ENCODE results near the gene UTP4.

UTP4 gene

GRCh38 chr16:69195369-69196029 lies 63.0 kb downstream of the UTP4 start:
- H3K4me1 Mint-ChIP-seq = peaks cover 18% of the 10 kb centered on the region
- H3K36me3 Mint-ChIP-seq = no peaks in the 10 kb centered on the region
- ATAC-seq = no peak
- no peaks in the 10 kb centered on the region for H3K27me3 Mint-ChIP-seq
- no peak overlapping the region for H3K4me3 Mint-ChIP-seq
- H3K9me3 Mint-ChIP-seq = no peaks in the 10 kb centered on the region
- H3K27ac Mint-ChIP-seq = no peak overlapping the region

GRCh38 chr16:69197573-69197972 lies 65.1 kb downstream of the UTP4 start:
- Mint-ChIP-seq H3K9me3 (no peaks in the 10 kb centered on the region), H3K27ac (no peak overlapping the region), H3K27me3 (no peaks in the 10 kb centered on the region), H3K4me3 (no peak overlapping the region), H3K36me3 (no peaks in the 10 kb centered on the region), H3K4me1 (peaks cover 5% of the 10 kb centered on the region)
- no peak for ATAC-seq

GRCh38 chr16:69199382-69199781 lies 66.9 kb downstream of the UTP4 start:
- no peak overlapping the region for H3K27ac Mint-ChIP-seq
- no peaks in the 10 kb centered on the region for H3K9me3 Mint-ChIP-seq
- no peak overlapping the region for H3K4me3 Mint-ChIP-seq
- ATAC-seq = no peak
- H3K27me3 Mint-ChIP-seq = no peaks in the 10 kb centered on the region
- H3K36me3 Mint-ChIP-seq = no peaks in the 10 kb centered on the region
- H3K4me1 Mint-ChIP-seq = peaks cover 11% of the 10 kb centered on the region

GRCh38 chr16:69201291-69201690 lies 68.8 kb downstream of the UTP4 start:
- peaks cover 25% of the 10 kb centered on the region for H3K4me1 Mint-ChIP-seq
- H3K27ac Mint-ChIP-seq = no peak overlapping the region
- ATAC-seq = no peak
- H3K36me3 Mint-ChIP-seq = no peaks in the 10 kb centered on the region
- no peaks in the 10 kb centered on the region for H3K9me3 Mint-ChIP-seq
- no peak overlapping the region for H3K4me3 Mint-ChIP-seq
- no peaks in the 10 kb centered on the region for H3K27me3 Mint-ChIP-seq

GRCh38 chr16:69201787-69202186 lies 69.3 kb downstream of the UTP4 start:
- no peak overlapping the region for H3K4me3 Mint-ChIP-seq
- no peak overlapping the region for H3K27ac Mint-ChIP-seq
- no peak for ATAC-seq
- no peaks in the 10 kb centered on the region for H3K27me3 Mint-ChIP-seq
- no peaks in the 10 kb centered on the region for H3K9me3 Mint-ChIP-seq
- H3K36me3 Mint-ChIP-seq = no peaks in the 10 kb centered on the region
- H3K4me1 Mint-ChIP-seq = peaks cover 24% of the 10 kb centered on the region

GRCh38 chr16:69204172-69204571 lies 71.7 kb downstream of the UTP4 start:
- ATAC-seq = peak; percentile 51

GRCh38 chr16:69209735-69210134 lies 77.3 kb downstream of the UTP4 start:
- no peak for ATAC-seq
- peaks cover 10% of the 10 kb centered on the region for H3K4me1 Mint-ChIP-seq
- H3K9me3 Mint-ChIP-seq = no peaks in the 10 kb centered on the region
- no peak overlapping the region for H3K27ac Mint-ChIP-seq
- H3K27me3 Mint-ChIP-seq = no peaks in the 10 kb centered on the region
- no peak overlapping the region for H3K4me3 Mint-ChIP-seq
- no peaks in the 10 kb centered on the region for H3K36me3 Mint-ChIP-seq

More at GRCh38 chr16:69204172-69204571, 71.7 kb downstream of the UTP4 start:
- Mint-ChIP-seq H3K36me3 (no peaks in the 10 kb centered on the region), H3K27ac (peak overlapping the region; percentile 22), H3K9me3 (no peaks in the 10 kb centered on the region), H3K4me3 (no peak overlapping the region), H3K4me1 (peaks cover 20% of the 10 kb centered on the region), H3K27me3 (no peaks in the 10 kb centered on the region)

GRCh38 chr16:69217433-69217832 lies 85.0 kb downstream of the UTP4 start:
- Mint-ChIP-seq H3K36me3 (no peaks in the 10 kb centered on the region), H3K27ac (no peak overlapping the region), H3K4me1 (no peaks in the 10 kb centered on the region), H3K4me3 (no peak overlapping the region), H3K9me3 (no peaks in the 10 kb centered on the region), H3K27me3 (no peaks in the 10 kb centered on the region)
- no peak for ATAC-seq
